B cell (primary cell): ENCODE data around the gene CCDC186. TPM values are rescaled to one million over a fixed set of nuclear protein-coding genes. Genes with fewer than 3 reads are reported as not detected.

Source experiments
- ATAC-seq: fragments of 200-7000 bp; cut with Tn5 transposase; one replicate; pipeline ENCODE4 v1.10.0; 2021; ENCODE audit warnings: low read depth, mild to moderate bottlenecking, moderate number of reproducible peaks, moderate library complexity
- CTCF ChIA-PET: fragments of 350-600 bp; sonication (Branson Sonifier 250); formaldehyde crosslinking; loops from one replicate; lab custom pipeline; 2021; ENCODE audit warnings: antibody characterized with exemption, inconsistent platforms; lab: Charles Lee
- POLR2A ChIA-PET: fragments of 350-600 bp; sonication (Branson Sonifier 250); formaldehyde crosslinking; loops from one replicate; lab custom pipeline; 2021; ENCODE audit warnings: antibody characterized with exemption; lab: Charles Lee
- DNase-seq: peaks from one replicate; pipeline ENCODE4 v3.0.0; 2013
- H2AFZ ChIP-seq: 2 replicates; pipeline ENCODE4 v1.6.1; 2012; ENCODE audit warnings: mild to moderate bottlenecking, low read depth, low read length; ENCODE audit not compliant: insufficient read depth, poor library complexity, severe bottlenecking
- H3K27ac ChIP-seq, 2 donors: 1 replicate in 1 of 2; 2 replicates in 1 of 2; pipeline ENCODE4 v1.5.1; 2012 to 2013; ENCODE audit warnings: low read length in 2 of 2, mild to moderate bottlenecking in 2 of 2, moderate library complexity in 1 of 2
- H3K27me3 ChIP-seq, 4 experiments: fragments of 200-600 bp in 1 of 4; sonication (generic) in 1 of 4; replicated peaks in 1 of 4; 1 replicate in 2 of 4; 2 replicates in 2 of 4; pipeline versions ENCODE4 v1.6.1 to v1.7.0; 2013 to 2016; ENCODE audit warnings: low read length in 3 of 4, mild to moderate bottlenecking in 2 of 4, mixed read lengths in 1 of 4, moderate library complexity in 1 of 4; ENCODE audit not compliant: insufficient read depth in 4 of 4, control insufficient read depth in 3 of 4; ENCODE audit errors: control extremely low read depth in 1 of 4
- H3K36me3 ChIP-seq, 2 experiments: replicated peaks in 1 of 2; 1 replicate in 1 of 2; 2 replicates in 1 of 2; pipeline versions ENCODE4 v1.6.1 to v1.7.1; 2013; ENCODE audit warnings: low read length in 1 of 2; ENCODE audit not compliant: insufficient read depth in 2 of 2, control insufficient read depth in 1 of 2; ENCODE audit errors: control extremely low read depth in 1 of 2, extremely low read depth in 1 of 2
- H3K4me1 ChIP-seq, 2 donors: fragments of 200-600 bp in 1 of 2; sonication (generic) in 1 of 2; 1 replicate in 1 of 2; 2 replicates in 1 of 2; pipeline versions ENCODE4 v1.5.1 to v1.6.1; 2013 to 2017; ENCODE audit warnings: low read length in 2 of 2; ENCODE audit not compliant: control insufficient read depth in 2 of 2, insufficient read depth in 2 of 2
- H3K4me2 ChIP-seq: replicated peaks from 2 replicates; pipeline ENCODE3; 2012; ENCODE audit warnings: mild to moderate bottlenecking, low read depth, low read length; ENCODE audit not compliant: poor library complexity, severe bottlenecking
- H3K4me3 ChIP-seq, 5 experiments: fragments of 200-600 bp in 1 of 5; sonication (generic) in 1 of 5; 1 replicate in 3 of 5; 2 replicates in 2 of 5; pipeline versions ENCODE4 v1.5.1 to v1.7.0; 2011 to 2016; ENCODE audit warnings: low read length in 4 of 5, mild to moderate bottlenecking in 4 of 5, low read depth in 2 of 5, control low read depth in 1 of 5, moderate library complexity in 1 of 5; ENCODE audit not compliant: insufficient read depth in 1 of 5; ENCODE audit errors: control extremely low read depth in 1 of 5, extremely low read depth in 1 of 5
- H3K79me2 ChIP-seq: fragments of 200-600 bp; sonication (generic); one replicate; pipeline ENCODE4 v1.6.0; 2016; ENCODE audit warnings: low read length; ENCODE audit not compliant: control insufficient read depth, insufficient read depth
- H3K9ac ChIP-seq: fragments of 200-600 bp; sonication (generic); 2 replicates; pipeline ENCODE4 v1.6.1; 2017; ENCODE audit warnings: mild to moderate bottlenecking, low read length, moderate library complexity
- H3K9me3 ChIP-seq, 3 donors: one replicate each; pipeline versions ENCODE4 v1.6.1 to v1.7.1; 2013; ENCODE audit warnings: low read length in 2 of 3; ENCODE audit not compliant: control insufficient read depth in 2 of 3, insufficient read depth in 1 of 3; ENCODE audit errors: control extremely low read depth in 1 of 3
- H4K20me1 ChIP-seq: 2 replicates; pipeline ENCODE4 v1.6.0; 2012; ENCODE audit warnings: mild to moderate bottlenecking, low read length; ENCODE audit not compliant: insufficient read depth, control insufficient read depth, poor library complexity, severe bottlenecking
- H3K27ac Mint-ChIP-seq: one replicate; pipeline ENCODE4 v1.8.0; 2021; ENCODE audit warnings: mixed read lengths
- H3K27me3 Mint-ChIP-seq: one replicate; pipeline ENCODE4 v1.8.0; 2021; ENCODE audit warnings: mixed read lengths
- H3K4me1 Mint-ChIP-seq: one replicate; pipeline ENCODE4 v1.8.0; 2021; ENCODE audit warnings: mixed read lengths
- H3K4me3 Mint-ChIP-seq: one replicate; pipeline ENCODE4 v1.8.0; 2021; ENCODE audit warnings: mixed read lengths
- H3K9me3 Mint-ChIP-seq: one replicate; pipeline ENCODE4 v1.8.0; 2022; ENCODE audit warnings: mixed read lengths; ENCODE audit not compliant: insufficient read depth
- CTCF ChIP-seq: fragments of 200-600 bp; IDR thresholded peaks from one replicate; pipeline ENCODE4 v1.8.0; 2022; ENCODE audit warnings: antibody characterized with exemption, mild to moderate bottlenecking
- EZH2 ChIP-seq: IDR thresholded peaks from 2 replicates; pipeline ENCODE4 v1.6.1; 2012; ENCODE audit warnings: borderline replicate concordance, low read depth, mild to moderate bottlenecking, moderate library complexity, low read length; ENCODE audit not compliant: insufficient read depth, poor library complexity, severe bottlenecking
- WGBS: methylation state at CpG from one replicate; pipeline ENCODE4 v1.1.5; 2013; ENCODE audit warnings: missing lambda C conversion rate; ENCODE audit not compliant: insufficient coverage; 5-methylcytosine and 5-hydroxymethylcytosine counted together
- intact Hi-C: fragments of 100-400 bp; cut with micrococcal nuclease; formaldehyde crosslinking; loops from one replicate; pipeline ENCODE4 v1.10.0; 2022
- polyA plus RNA-seq: library from polyadenylated mRNA; depleted of rRNA; stranded (reverse); fragments of >200 nt; gene quantifications from 2 replicates; pipeline ENCODE4 v1.2.3, GENCODE V29; 2012
- total RNA-seq, 2 donors: library from RNA; stranded (reverse); fragments of 120-200 nt in 1 of 2; gene quantifications; 1 replicate in 1 of 2; 2 replicates in 1 of 2; pipeline versions ENCODE4 v1.2.3 to v1.2.4, GENCODE V29; 2013 to 2022

Gene CCDC186
- total and polyA plus RNA-seq, 2 donors (not counting 1 experiment from before 2014, with no cell fraction given): 8.0 to 33.8 TPM

GRCh38 chr10:114173603-114173920 is 441 bp downstream of the CCDC186 start:
- peak overlapping the region; percentile 85 to 95 (median 88) for H3K4me3 ChIP-seq
- H3K79me2 ChIP-seq: peaks cover 68% of the 10 kb centered on the region
- DNase-seq (no peak), ATAC-seq (no peak)
- ChIA-PET CTCF (interaction anchor here (0.7 to 1.1 kb wide), 2 partner anchors 70 to 492 kb away, joined by 3 read pairs; no protein-coding TSS in a partner anchor), POLR2A (no interaction called here)
- H3K27me3 ChIP-seq: no peaks in the 10 kb centered on the region
- intact Hi-C loops: loop anchor here (5.0 to 10.0 kb wide), 2 partner anchors 41 to 651 kb away; partner anchors contain the start of gene FHIP2A
- H4K20me1 ChIP-seq: no peaks in the 10 kb centered on the region
- peak overlapping the region; percentile 89 for H3K4me3 Mint-ChIP-seq
- whole genome bisulfite sequencing: under 1% methylated on average over 17 of the region's 23 CpGs
- H3K27me3 Mint-ChIP-seq: peaks cover 3% of the 10 kb centered on the region
- H3K4me1 ChIP-seq: peaks cover 11 to 13% of the 10 kb centered on the region in 2 donors
- peaks cover 0 to 2% of the 10 kb centered on the region in 2 experiments for H3K36me3 ChIP-seq
- peaks cover 36% of the 10 kb centered on the region for H3K4me1 Mint-ChIP-seq
- no peak for TF ChIP-seq CTCF
- TF ChIP-seq EZH2: no peak
- H3K9me3 Mint-ChIP-seq: no peaks in the 10 kb centered on the region
- peak overlapping the region; percentile 81 to 84 for H3K27ac ChIP-seq
- peak overlapping the region; percentile 80 for H3K4me2 ChIP-seq
- peaks cover 0 to under 1% (median 0%) of the 10 kb centered on the region in 3 donors for H3K9me3 ChIP-seq
- peak overlapping the region; percentile 78 for H3K9ac ChIP-seq
- H3K27ac Mint-ChIP-seq: peak overlapping the region; percentile 96
- peak overlapping the region; percentile 80 for H2AFZ ChIP-seq

GRCh38 chr10:114172776-114173602 is 1.0 kb downstream of the CCDC186 start:
- POLR2A ChIA-PET: no interaction called here
- CTCF ChIA-PET: no interaction called here
- Histone ChIP-seq H3K4me3 (peak overlapping the region; percentile 85 to 95 (median 88)), H3K9me3 (peaks cover 0 to 3% (median 0%) of the 10 kb centered on the region in 3 donors), H3K4me1 (peaks cover 11 to 13% of the 10 kb centered on the region in 2 donors), H3K27ac (peak overlapping the region; percentile 81 to 84), H3K36me3 (peaks cover 0 to 5% of the 10 kb centered on the region in 2 experiments), H3K27me3 (no peaks in the 10 kb centered on the region), H3K79me2 (peaks cover 73% of the 10 kb centered on the region), H3K4me2 (peak overlapping the region; percentile 80), H2AFZ (peak overlapping the region; percentile 80), H4K20me1 (no peaks in the 10 kb centered on the region), H3K9ac (peak overlapping the region; percentile 78)
- peak overlapping the region; percentile 89 for H3K4me3 Mint-ChIP-seq
- H3K27me3 Mint-ChIP-seq: peaks cover 3% of the 10 kb centered on the region
- peaks cover 2% of the 10 kb centered on the region for H3K9me3 Mint-ChIP-seq
- TF ChIP-seq CTCF: no peak
- TF ChIP-seq EZH2: no peak
- intact Hi-C loops: loop anchor here (5.0 to 10.0 kb wide), 2 partner anchors 41 to 652 kb away; partner anchors contain the start of gene FHIP2A
- 81% methylated on average over 3 of the region's 9 CpGs for WGBS
- peak overlapping the region; percentile 96 for H3K27ac Mint-ChIP-seq
- peaks cover 39% of the 10 kb centered on the region for H3K4me1 Mint-ChIP-seq
- ATAC-seq (no peak), DNase-seq (peak; percentile 9)
